IMR-90 (cell line): Measurements from ENCODE around the gene HSD3B1. TPM values are rescaled to one million over a fixed set of nuclear protein-coding genes. Genes with fewer than 3 reads are reported as not detected.

ENCODE experiments used
- ATAC-seq: fragments of 200-7000 bp; cut with Tn5 transposase; 2 replicates; pipeline ENCODE4 v1.9.1; 2020; ENCODE audit warnings: low read depth, mild to moderate bottlenecking, moderate library complexity
- BruUV-seq: library from RNA; stranded (reverse); fragments of 400-500 nt; replicated peaks from 2 replicates; lab custom pipeline; 2021; lab: Mats Ljungman, UMichigan
- CTCF ChIA-PET: fragments of 300-600 bp; formaldehyde crosslinking; extraction: SDS; loops from one replicate; lab custom pipeline; 2021; ENCODE audit warnings: antibody characterized with exemption; lab: Yijun Ruan, JAX
- POLR2A ChIA-PET: fragments of 300-600 bp; sonication (Branson Sonifier 250); formaldehyde crosslinking; loops from one replicate; lab custom pipeline; 2022; ENCODE audit warnings: antibody characterized with exemption; ENCODE audit not compliant: unreplicated experiment; lab: Charles Lee
- DNase-seq: peaks from one replicate; pipeline ENCODE4 v3.0.0; 2013
- H2AFZ ChIP-seq: replicated peaks from 2 replicates; pipeline ENCODE3; 2013; ENCODE audit warnings: low read length, mild to moderate bottlenecking; ENCODE audit not compliant: poor library complexity
- H2AK5ac ChIP-seq: 2 replicates; pipeline ENCODE4 v1.6.1; 2013; ENCODE audit warnings: low read depth, low read length, inconsistent platforms
- H2AK9ac ChIP-seq: replicated peaks from 2 replicates; pipeline ENCODE3; 2013; ENCODE audit warnings: mild to moderate bottlenecking, low read depth, low read length, moderate library complexity; ENCODE audit not compliant: poor library complexity
- H2BK120ac ChIP-seq: 2 replicates; pipeline ENCODE4 v1.6.1; 2013; ENCODE audit warnings: low read depth, low read length, inconsistent platforms
- H2BK15ac ChIP-seq: 3 replicates; pipeline ENCODE4 v1.6.1; 2013; ENCODE audit warnings: low read depth, low read length, inconsistent platforms
- H2BK20ac ChIP-seq: 2 replicates; pipeline ENCODE4 v1.6.1; 2013; ENCODE audit warnings: low read depth, mild to moderate bottlenecking, inconsistent platforms, low read length, moderate library complexity
- H2BK5ac ChIP-seq: 2 replicates; pipeline ENCODE4 v1.6.1; 2013; ENCODE audit warnings: mild to moderate bottlenecking, low read depth, low read length, inconsistent platforms; ENCODE audit not compliant: poor library complexity, severe bottlenecking
- H3K14ac ChIP-seq: replicated peaks from 2 replicates; pipeline ENCODE4 v1.6.1; 2013; ENCODE audit warnings: low read depth, low read length, inconsistent platforms
- H3K18ac ChIP-seq: 2 replicates; pipeline ENCODE4 v1.6.1; 2013; ENCODE audit warnings: low read depth, low read length, control low read depth
- H3K23ac ChIP-seq: 2 replicates; pipeline ENCODE4 v1.6.1; 2013; ENCODE audit warnings: low read depth, low read length, inconsistent platforms
- H3K27ac ChIP-seq: 2 replicates; pipeline ENCODE4 v1.5.1; 2013; ENCODE audit warnings: mild to moderate bottlenecking, control low read depth, low read length; ENCODE audit not compliant: insufficient read depth
- H3K27me3 ChIP-seq: 2 replicates; pipeline ENCODE4 v1.6.1; 2013; ENCODE audit warnings: low read length; ENCODE audit not compliant: control insufficient read depth, insufficient read depth
- H3K36me3 ChIP-seq: 2 replicates; pipeline ENCODE4 v1.6.1; 2013; ENCODE audit warnings: low read length, mixed read lengths; ENCODE audit not compliant: control insufficient read depth, insufficient read depth
- H3K4ac ChIP-seq: 2 replicates; pipeline ENCODE4 v1.6.1; 2013; ENCODE audit warnings: low read depth, low read length, inconsistent platforms
- H3K4me1 ChIP-seq: 2 replicates; pipeline ENCODE4 v1.6.1; 2013; ENCODE audit warnings: low read length, mixed read lengths; ENCODE audit not compliant: control insufficient read depth, insufficient read depth
- H3K4me2 ChIP-seq: 2 replicates; pipeline ENCODE4 v1.6.1; 2013; ENCODE audit warnings: low read depth, mild to moderate bottlenecking, control low read depth, low read length, moderate library complexity
- H3K4me3 ChIP-seq: 2 replicates; pipeline ENCODE4 v1.5.1; 2013; ENCODE audit warnings: low read depth, mild to moderate bottlenecking, control low read depth, low read length, moderate library complexity; ENCODE audit not compliant: insufficient read depth
- H3K56ac ChIP-seq: 2 replicates; pipeline ENCODE4 v1.6.1; 2013; ENCODE audit warnings: low read length, inconsistent platforms; ENCODE audit not compliant: insufficient read depth; ENCODE audit errors: extremely low read depth
- H3K79me1 ChIP-seq, 2 experiments: 2 replicates each; pipeline ENCODE4 v1.6.1; 2013; ENCODE audit warnings: low read length in 2 of 2, inconsistent platforms in 1 of 2, low read depth in 1 of 2
- H3K9ac ChIP-seq: 2 replicates; pipeline ENCODE4 v1.6.1; 2013; ENCODE audit warnings: low read depth, low read length, control low read depth
- H3K9me1 ChIP-seq: 2 replicates; pipeline ENCODE4 v1.6.1; 2013; ENCODE audit warnings: low read length, inconsistent platforms; ENCODE audit not compliant: insufficient read depth
- H3K9me3 ChIP-seq: 2 replicates; pipeline ENCODE4 v1.6.1; 2013; ENCODE audit warnings: low read length; ENCODE audit not compliant: control insufficient read depth, insufficient read depth
- H4K20me1 ChIP-seq: 2 replicates; pipeline ENCODE4 v1.6.1; 2013; ENCODE audit warnings: low read length, inconsistent platforms; ENCODE audit not compliant: insufficient read depth
- H4K5ac ChIP-seq: 2 replicates; pipeline ENCODE4 v1.6.1; 2013; ENCODE audit warnings: mild to moderate bottlenecking, low read depth, low read length, control low read depth
- H4K8ac ChIP-seq, 2 experiments: 2 replicates each; pipeline ENCODE4 v1.6.1; 2013; ENCODE audit warnings: low read depth in 2 of 2, low read length in 2 of 2, control low read depth in 1 of 2, inconsistent platforms in 1 of 2
- H4K91ac ChIP-seq: 2 replicates; pipeline ENCODE4 v1.6.1; 2013; ENCODE audit warnings: low read depth, low read length, inconsistent platforms; ENCODE audit not compliant: insufficient read depth
- BHLHE40 ChIP-seq: fragments of 150-350 bp; IDR thresholded peaks from 2 replicates; pipeline ENCODE4 v1.6.1; 2016; ENCODE audit warnings: mild to moderate bottlenecking, low read depth, low read length
- CEBPB ChIP-seq: IDR thresholded peaks from 2 replicates; pipeline ENCODE4 v1.6.1; 2012; ENCODE audit warnings: low read depth, low read length, improper control_type of control experiment
- CTCF ChIP-seq: conservative IDR thresholded peaks from 2 replicates; pipeline ENCODE4 v1.5.1; 2012; ENCODE audit warnings: mild to moderate bottlenecking, low read depth, low read length, improper control_type of control experiment
- FOS ChIP-seq: fragments of 150-350 bp; IDR thresholded peaks from 2 replicates; pipeline ENCODE4 v1.6.1; 2016; ENCODE audit warnings: low read depth, low read length
- MAFK ChIP-seq: IDR thresholded peaks from 2 replicates; pipeline ENCODE4 v1.6.1; 2012; ENCODE audit warnings: low read depth, low read length, improper control_type of control experiment
- MAZ ChIP-seq: IDR thresholded peaks from 2 replicates; pipeline ENCODE4 v1.6.1; 2012; ENCODE audit warnings: low read depth, mild to moderate bottlenecking, low read length, improper control_type of control experiment, moderate library complexity, borderline replicate concordance
- MXI1 ChIP-seq: IDR thresholded peaks from 2 replicates; pipeline ENCODE4 v1.6.1; 2012; ENCODE audit warnings: low read depth, mild to moderate bottlenecking, low read length, moderate library complexity, borderline replicate concordance
- NFE2L2 ChIP-seq: fragments of 150-350 bp; IDR thresholded peaks from 2 replicates; pipeline ENCODE4 v1.6.1; 2016; ENCODE audit warnings: low read depth, mild to moderate bottlenecking, low read length
- POLR2A ChIP-seq: IDR thresholded peaks from 2 replicates; pipeline ENCODE4 v1.6.1; 2012; ENCODE audit warnings: mild to moderate bottlenecking, low read depth, low read length
- RCOR1 ChIP-seq: IDR thresholded peaks from 2 replicates; pipeline ENCODE4 v1.6.1; 2012; ENCODE audit warnings: mild to moderate bottlenecking, low read length, improper control_type of control experiment; ENCODE audit not compliant: insufficient replicate concordance
- RFX5 ChIP-seq: IDR thresholded peaks from 2 replicates; pipeline ENCODE4 v1.8.0; 2012; ENCODE audit warnings: low read depth, mild to moderate bottlenecking, low read length, moderate library complexity
- USF2 ChIP-seq: fragments of 150-350 bp; IDR thresholded peaks from 2 replicates; pipeline ENCODE4 v1.6.1; 2017; ENCODE audit warnings: mild to moderate bottlenecking, antibody characterized with exemption, low read length, low read depth
- WGBS, 2 experiments: methylation state at CpG; one replicate each; pipeline versions ENCODE4 v1.1.5 to v1.1.7; 2013; ENCODE audit warnings: missing lambda C conversion rate in 2 of 2; ENCODE audit not compliant: insufficient read length in 1 of 2; ENCODE audit errors: extremely low coverage in 2 of 2; 5-methylcytosine and 5-hydroxymethylcytosine counted together
- dilution Hi-C: fragments of 300-500 bp; cut with HindIII; formaldehyde crosslinking; loops from one replicate; pipeline ENCODE4 v1.14.3; 2018; ENCODE audit warnings: low sequenced_read_pairs; ENCODE audit not compliant: unreplicated experiment
- in situ Hi-C: fragments of 300-500 bp; cut with MboI; formaldehyde crosslinking; loops from 3 replicates; pipeline ENCODE4 v1.14.3; 2019; ENCODE audit warnings: low sequenced_read_pairs, inconsistent platforms, mixed read lengths
- intact Hi-C: fragments of 100-400 bp; cut with micrococcal nuclease; formaldehyde crosslinking; loops from 2 replicates; pipeline ENCODE4 v1.10.0; 2022
- polyA plus RNA-seq, 3 experiments: library from polyadenylated mRNA; depleted of rRNA; stranded (reverse); fragments of >200 nt; gene quantifications; 2 replicates each; pipeline ENCODE4 v1.2.3, GENCODE V29; 2012; ENCODE audit warnings: low replicate concordance in 1 of 3
- total RNA-seq: library from RNA; depleted of rRNA; stranded (reverse); fragments of >200 nt; gene quantifications from 2 replicates; pipeline ENCODE4 v1.2.3, GENCODE V29; 2012

Gene HSD3B1
- total and polyA plus RNA-seq, 2 of the 4 experiments (the other 2 are of a cell fraction), result not detected

DNA sequence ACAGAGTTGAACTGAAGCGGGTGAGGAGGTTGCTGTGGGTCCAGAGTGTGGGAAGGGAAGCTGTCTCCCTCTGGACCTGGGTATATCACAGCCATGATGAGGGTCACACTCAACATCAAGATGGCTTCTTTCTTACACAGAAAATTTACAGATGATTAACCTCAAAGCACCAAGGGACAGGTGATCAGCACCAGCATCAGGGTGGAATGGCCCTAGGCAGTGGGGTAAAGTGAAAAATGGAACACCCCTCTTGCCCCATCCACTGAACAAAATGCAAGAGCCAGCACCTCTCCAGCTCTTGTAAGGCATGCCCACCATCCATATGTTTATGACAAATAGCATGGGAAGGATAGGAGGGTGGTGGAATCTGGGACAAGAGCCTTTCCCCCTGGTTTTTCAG lies 40.3 kb downstream of the HSD3B1 start:
- Histone ChIP-seq H3K36me3 (no peaks in the 10 kb centered on the region), H4K8ac (no peak overlapping the region), H3K79me1 (no peaks in the 10 kb centered on the region), H3K4ac (no peak overlapping the region), H3K27ac (no peak overlapping the region), H4K91ac (no peak overlapping the region), H3K4me1 (no peaks in the 10 kb centered on the region), H3K4me2 (no peak overlapping the region), H2BK20ac (no peak overlapping the region), H2BK120ac (no peak overlapping the region), H3K56ac (no peak overlapping the region), H2AK9ac (no peak overlapping the region), H2BK15ac (no peak overlapping the region), H2AK5ac (no peak overlapping the region), H3K14ac (no peak overlapping the region), H4K5ac (no peak overlapping the region), H3K4me3 (no peak overlapping the region), H3K9ac (no peak overlapping the region), H2AFZ (no peak overlapping the region), H3K23ac (no peak overlapping the region), H3K9me3 (no peaks in the 10 kb centered on the region), H3K27me3 (peaks cover 4% of the 10 kb centered on the region), H3K18ac (no peak overlapping the region), H4K20me1 (no peaks in the 10 kb centered on the region), H2BK5ac (no peak overlapping the region), H3K9me1 (no peaks in the 10 kb centered on the region)
- intact Hi-C loops (no loop called here), dilution Hi-C loops (no loop called here), in situ Hi-C loops (no loop called here)
- CTCF ChIA-PET, result interaction anchor here (0.5 kb wide), 1 partner anchor 9 kb away, joined by 4 read pairs; no protein-coding TSS in a partner anchor
- no CpG with 5 or more reads among the region's 1 CpG for WGBS, 2 experiments
- TF ChIP-seq MXI1 (no peak), USF2 (no peak), POLR2A (no peak), NFE2L2 (no peak), CEBPB (no peak), MAZ (no peak), BHLHE40 (no peak), CTCF (no peak), RCOR1 (no peak), FOS (no peak), MAFK (no peak), RFX5 (no peak)
- POLR2A ChIA-PET, result no interaction called here
- no TSS peak for BruUV-seq
- no peak for ATAC-seq
- DNase-seq, result no peak
